Kidney (tissue), 14 donors: ENCODE results near the gene EPHB1. TPM values are rescaled to one million over a fixed set of nuclear protein-coding genes. Genes with fewer than 3 reads are reported as not detected.

Experiments used
- DNase-seq, 5 donors: peaks; one replicate each; pipeline ENCODE4 v3.0.0-alpha.2; 2013 to 2020
- FAIRE-seq: peaks from 2 replicates; lab custom pipeline; 2012; peaks lifted over from hg19 to GRCh38; lab: Jason Lieb, UNC
- H3K27ac ChIP-seq, 2 donors: one replicate each; pipeline ENCODE4 v1.7.0; 2013; ENCODE audit warnings: low read depth in 2 of 2, low read length in 2 of 2, inconsistent platforms in 1 of 2
- H3K27me3 ChIP-seq: one replicate; pipeline ENCODE4 v1.7.1; 2013; ENCODE audit warnings: low read length, inconsistent platforms; ENCODE audit not compliant: control insufficient read depth, insufficient read depth
- H3K36me3 ChIP-seq, 3 donors: one replicate each; pipeline versions ENCODE4 v1.7.0 to v1.7.1; 2013; ENCODE audit warnings: low read length in 3 of 3, control low read depth in 1 of 3, inconsistent platforms in 1 of 3; ENCODE audit not compliant: insufficient read depth in 3 of 3, control insufficient read depth in 2 of 3
- H3K4me1 ChIP-seq, 3 donors: one replicate each; pipeline versions ENCODE4 v1.7.0 to v1.7.1; 2013; ENCODE audit warnings: low read length in 3 of 3, inconsistent platforms in 1 of 3, low read depth in 1 of 3; ENCODE audit not compliant: control insufficient read depth in 2 of 3, insufficient read depth in 2 of 3
- H3K4me3 ChIP-seq, 3 donors: one replicate each; pipeline versions ENCODE4 v1.7.0 to v1.8.1; 2013; ENCODE audit warnings: low read length in 3 of 3, control low read depth in 1 of 3, inconsistent platforms in 1 of 3
- H3K9ac ChIP-seq, 3 donors: one replicate each; pipeline versions ENCODE4 v1.7.0 to v1.7.1; 2013; ENCODE audit warnings: low read length in 3 of 3, control low read depth in 1 of 3, inconsistent platforms in 1 of 3
- H3K9me3 ChIP-seq, 3 donors: one replicate each; pipeline versions ENCODE4 v1.7.0 to v1.7.1; 2013; ENCODE audit warnings: low read length in 3 of 3, control low read depth in 1 of 3, inconsistent platforms in 1 of 3; ENCODE audit not compliant: control insufficient read depth in 2 of 3, insufficient read depth in 1 of 3
- CTCF ChIP-seq: IDR thresholded peaks from 3 replicates; pipeline ENCODE4 v1.5.1; 2012; ENCODE audit warnings: mild to moderate bottlenecking, moderate library complexity, borderline replicate concordance; ENCODE audit not compliant: insufficient read depth; ENCODE audit errors: extremely low read depth
- intact Hi-C: fragments of 100-400 bp; cut with DNase I; formaldehyde crosslinking; loops from one replicate; pipeline ENCODE4 v1.11.1; 2022
- polyA plus RNA-seq: library from polyadenylated mRNA; stranded (reverse); fragments of 350-450 nt; fragmentation: Illumina TruSeq; extraction: RNeasy Lipid Tissue Mini Kit (QIAGEN cat#74804); gene quantifications from one replicate; pipeline ENCODE4 v1.2.3, GENCODE V29; 2014; ENCODE audit warnings: low read depth, low replicate concordance; ENCODE audit not compliant: insufficient read depth
- total RNA-seq: library from RNA; stranded (reverse); fragmentation: NEBNext Ultra II Directional; extraction: Animal tissue kit (Norgen Biotek cat#: 25700); gene quantifications from one replicate; pipeline ENCODE4 v1.2.1, GENCODE V29; 2021
- donor health status: control.
- donor health status: control.
- donor health status: control.
- donor health status: control.
- donor health status: control.
- donor health status: DM: yes; HTN: yes; CAD: no.
- donor health status: Normal renal cell carcinoma (clear cell type).

Gene EPHB1
- total and polyA plus RNA-seq, 2 donors from 2014 or later: 0.39 to 3.2 TPM

GRCh38 chr3:134894533-134894932, 99.5 kb downstream of the EPHB1 start:
- no peaks in the 10 kb centered on the region for H3K36me3 ChIP-seq
- intact Hi-C loops: no loop called here
- no peaks in the 10 kb centered on the region for H3K27me3 ChIP-seq
- TF ChIP-seq CTCF: no peak
- DNase-seq (no peak), FAIRE-seq (no peak)
- H3K27ac ChIP-seq: no peak overlapping the region
- H3K9ac ChIP-seq: no peak overlapping the region
- no peaks in the 10 kb centered on the region for H3K4me1 ChIP-seq
- H3K4me3 ChIP-seq: no peak overlapping the region
- H3K9me3 ChIP-seq: peaks cover 0 to 6% (median 0%) of the 10 kb centered on the region in 3 donors

- FAIRE-seq (no peak), DNase-seq (no peak)
- Histone ChIP-seq H3K9me3 (peaks cover 0 to 6% (median 0%) of the 10 kb centered on the region in 3 donors), H3K36me3 (no peaks in the 10 kb centered on the region), H3K4me1 (no peaks in the 10 kb centered on the region), H3K27me3 (no peaks in the 10 kb centered on the region), H3K27ac (no peak overlapping the region), H3K9ac (no peak overlapping the region), H3K4me3 (no peak overlapping the region)
- intact Hi-C loops: no loop called here
- no peak for TF ChIP-seq CTCF
These were observed 100.1 kb downstream of the EPHB1 start for GRCh38 chr3:134895181-134895580.

GRCh38 chr3:134896141-134896540, 101.1 kb downstream of the EPHB1 start:
- Histone ChIP-seq H3K4me1 (no peaks in the 10 kb centered on the region), H3K36me3 (no peaks in the 10 kb centered on the region), H3K9me3 (peaks cover 0 to 6% (median 0%) of the 10 kb centered on the region in 3 donors), H3K27me3 (no peaks in the 10 kb centered on the region), H3K9ac (no peak overlapping the region), H3K27ac (no peak overlapping the region), H3K4me3 (no peak overlapping the region)
- intact Hi-C loops: no loop called here
- no peak for TF ChIP-seq CTCF
- FAIRE-seq (no peak), DNase-seq (no peak)

- DNase-seq (no peak), FAIRE-seq (no peak)
- no peaks in the 10 kb centered on the region for H3K36me3 ChIP-seq
- intact Hi-C loops: no loop called here
- peaks cover 0 to 3% (median 0%) of the 10 kb centered on the region in 3 donors for H3K9me3 ChIP-seq
- TF ChIP-seq CTCF: no peak
- H3K27me3 ChIP-seq: no peaks in the 10 kb centered on the region
- H3K27ac ChIP-seq: no peak overlapping the region
- H3K4me1 ChIP-seq: no peaks in the 10 kb centered on the region
- no peak overlapping the region for H3K9ac ChIP-seq
- no peak overlapping the region for H3K4me3 ChIP-seq
These were observed 101.6 kb downstream of the EPHB1 start for GRCh38 chr3:134896696-134897095.
